ENCODE results near the gene CTNNA3. TPM values are rescaled to one million over a fixed set of nuclear protein-coding genes. Genes with fewer than 3 reads are reported as not detected.

CTNNA3 gene
- total and polyA plus RNA-seq, 4 donors = 0.16 to 2.4 (median 1.4) TPM

DNA sequence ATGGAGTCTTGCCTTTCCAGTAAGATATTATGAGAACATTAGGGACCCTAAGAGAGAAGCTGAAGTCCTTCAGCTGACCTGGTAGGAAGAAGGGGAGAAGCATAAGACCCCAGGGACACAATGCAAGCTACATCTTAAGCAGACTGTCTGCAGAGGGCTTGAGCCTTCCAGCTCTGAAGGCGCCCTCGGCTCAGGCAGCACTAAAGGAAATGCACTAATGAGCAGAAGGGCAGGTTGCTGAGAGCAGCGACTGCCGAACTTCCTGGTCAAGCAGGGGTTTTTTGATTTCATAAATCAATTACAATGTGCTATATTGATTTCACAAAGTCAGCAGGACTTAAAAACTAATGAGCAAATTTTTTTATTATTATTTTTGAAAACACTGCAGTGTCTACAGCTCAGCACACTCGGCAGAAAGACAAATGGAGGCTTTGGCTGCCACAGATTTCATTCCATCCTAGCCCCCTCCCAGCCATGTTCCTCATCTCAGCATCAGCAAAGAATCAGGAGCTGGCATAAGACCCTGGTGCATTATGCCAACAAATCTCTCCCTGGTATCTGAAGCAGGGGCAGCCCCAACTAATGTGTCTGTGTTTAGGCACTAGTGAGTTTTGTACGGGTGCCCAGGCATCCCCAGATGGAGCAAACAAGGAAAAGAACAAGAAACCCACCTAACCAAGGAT lies 713.1 kb downstream of the CTNNA3 start:
- Histone ChIP-seq H3K27me3 (ENCODE audit: control insufficient read depth in 4 of 4, insufficient read depth in 4 of 4, low read length in 3 of 4) (no peaks in the 10 kb centered on the region), H3K9ac (ENCODE audit: low read depth in 1 of 2, low read length in 2 of 2) (no peak overlapping the region), H3K36me3 (ENCODE audit: control insufficient read depth in 4 of 4, insufficient read depth in 3 of 4, low read depth in 1 of 4, low read length in 3 of 4) (no peaks in the 10 kb centered on the region), H3K27ac (ENCODE audit: low read depth in 1 of 2, low read length in 2 of 2) (no peak overlapping the region), H3K9me3 (ENCODE audit: control insufficient read depth in 4 of 4, low read length in 3 of 4) (no peaks in the 10 kb centered on the region), H3K4me1 (ENCODE audit: control insufficient read depth in 4 of 4, insufficient read depth in 4 of 4, low read length in 3 of 4) (peaks cover 0 to 5% (median 3%) of the 10 kb centered on the region in 4 donors), H3K4me3 (ENCODE audit: low read depth in 1 of 3, low read length in 3 of 3) (no peak overlapping the region)
- no peak for DNase-seq (ENCODE audit: low spot score)
- 58% methylated on average over 6 of the region's 6 CpGs for WGBS
- no peak for TF ChIP-seq GABPA (IDR thresholded peaks at IDR 0.05 in 1 of 2, conservative IDR thresholded peaks at IDR 0.05 in 1 of 2)
- no peak for TF ChIP-seq HNF4A (conservative IDR thresholded peaks at IDR 0.05)
- TF ChIP-seq, protein P1, sequence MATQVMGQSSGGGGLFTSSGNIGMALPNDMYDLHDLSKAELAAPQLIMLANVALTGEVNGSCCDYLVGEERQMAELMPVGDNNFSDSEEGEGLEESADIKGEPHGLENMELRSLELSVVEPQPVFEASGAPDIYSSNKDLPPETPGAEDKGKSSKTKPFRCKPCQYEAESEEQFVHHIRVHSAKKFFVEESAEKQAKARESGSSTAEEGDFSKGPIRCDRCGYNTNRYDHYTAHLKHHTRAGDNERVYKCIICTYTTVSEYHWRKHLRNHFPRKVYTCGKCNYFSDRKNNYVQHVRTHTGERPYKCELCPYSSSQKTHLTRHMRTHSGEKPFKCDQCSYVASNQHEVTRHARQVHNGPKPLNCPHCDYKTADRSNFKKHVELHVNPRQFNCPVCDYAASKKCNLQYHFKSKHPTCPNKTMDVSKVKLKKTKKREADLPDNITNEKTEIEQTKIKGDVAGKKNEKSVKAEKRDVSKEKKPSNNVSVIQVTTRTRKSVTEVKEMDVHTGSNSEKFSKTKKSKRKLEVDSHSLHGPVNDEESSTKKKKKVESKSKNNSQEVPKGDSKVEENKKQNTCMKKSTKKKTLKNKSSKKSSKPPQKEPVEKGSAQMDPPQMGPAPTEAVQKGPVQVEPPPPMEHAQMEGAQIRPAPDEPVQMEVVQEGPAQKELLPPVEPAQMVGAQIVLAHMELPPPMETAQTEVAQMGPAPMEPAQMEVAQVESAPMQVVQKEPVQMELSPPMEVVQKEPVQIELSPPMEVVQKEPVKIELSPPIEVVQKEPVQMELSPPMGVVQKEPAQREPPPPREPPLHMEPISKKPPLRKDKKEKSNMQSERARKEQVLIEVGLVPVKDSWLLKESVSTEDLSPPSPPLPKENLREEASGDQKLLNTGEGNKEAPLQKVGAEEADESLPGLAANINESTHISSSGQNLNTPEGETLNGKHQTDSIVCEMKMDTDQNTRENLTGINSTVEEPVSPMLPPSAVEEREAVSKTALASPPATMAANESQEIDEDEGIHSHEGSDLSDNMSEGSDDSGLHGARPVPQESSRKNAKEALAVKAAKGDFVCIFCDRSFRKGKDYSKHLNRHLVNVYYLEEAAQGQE (IDR thresholded peaks at IDR 0.05) = no peak
- no peak for TF ChIP-seq YY1 (IDR thresholded peaks at IDR 0.05)
- no peak for TF ChIP-seq FOXA1 (IDR thresholded peaks at IDR 0.05)
- no peak for TF ChIP-seq NR2F2 (IDR thresholded peaks at IDR 0.05)
- no peak for TF ChIP-seq HNF4G (IDR thresholded peaks at IDR 0.05)
- TF ChIP-seq RXRA (IDR thresholded peaks at IDR 0.05) = no peak
- TF ChIP-seq EGR1 (IDR thresholded peaks at IDR 0.05; ENCODE audit: low read depth in 2 of 2) = no peak
- TF ChIP-seq, protein P2, sequence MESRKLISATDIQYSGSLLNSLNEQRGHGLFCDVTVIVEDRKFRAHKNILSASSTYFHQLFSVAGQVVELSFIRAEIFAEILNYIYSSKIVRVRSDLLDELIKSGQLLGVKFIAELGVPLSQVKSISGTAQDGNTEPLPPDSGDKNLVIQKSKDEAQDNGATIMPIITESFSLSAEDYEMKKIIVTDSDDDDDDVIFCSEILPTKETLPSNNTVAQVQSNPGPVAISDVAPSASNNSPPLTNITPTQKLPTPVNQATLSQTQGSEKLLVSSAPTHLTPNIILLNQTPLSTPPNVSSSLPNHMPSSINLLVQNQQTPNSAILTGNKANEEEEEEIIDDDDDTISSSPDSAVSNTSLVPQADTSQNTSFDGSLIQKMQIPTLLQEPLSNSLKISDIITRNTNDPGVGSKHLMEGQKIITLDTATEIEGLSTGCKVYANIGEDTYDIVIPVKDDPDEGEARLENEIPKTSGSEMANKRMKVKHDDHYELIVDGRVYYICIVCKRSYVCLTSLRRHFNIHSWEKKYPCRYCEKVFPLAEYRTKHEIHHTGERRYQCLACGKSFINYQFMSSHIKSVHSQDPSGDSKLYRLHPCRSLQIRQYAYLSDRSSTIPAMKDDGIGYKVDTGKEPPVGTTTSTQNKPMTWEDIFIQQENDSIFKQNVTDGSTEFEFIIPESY (IDR thresholded peaks at IDR 0.05) = no peak
- TF ChIP-seq, protein P3, sequence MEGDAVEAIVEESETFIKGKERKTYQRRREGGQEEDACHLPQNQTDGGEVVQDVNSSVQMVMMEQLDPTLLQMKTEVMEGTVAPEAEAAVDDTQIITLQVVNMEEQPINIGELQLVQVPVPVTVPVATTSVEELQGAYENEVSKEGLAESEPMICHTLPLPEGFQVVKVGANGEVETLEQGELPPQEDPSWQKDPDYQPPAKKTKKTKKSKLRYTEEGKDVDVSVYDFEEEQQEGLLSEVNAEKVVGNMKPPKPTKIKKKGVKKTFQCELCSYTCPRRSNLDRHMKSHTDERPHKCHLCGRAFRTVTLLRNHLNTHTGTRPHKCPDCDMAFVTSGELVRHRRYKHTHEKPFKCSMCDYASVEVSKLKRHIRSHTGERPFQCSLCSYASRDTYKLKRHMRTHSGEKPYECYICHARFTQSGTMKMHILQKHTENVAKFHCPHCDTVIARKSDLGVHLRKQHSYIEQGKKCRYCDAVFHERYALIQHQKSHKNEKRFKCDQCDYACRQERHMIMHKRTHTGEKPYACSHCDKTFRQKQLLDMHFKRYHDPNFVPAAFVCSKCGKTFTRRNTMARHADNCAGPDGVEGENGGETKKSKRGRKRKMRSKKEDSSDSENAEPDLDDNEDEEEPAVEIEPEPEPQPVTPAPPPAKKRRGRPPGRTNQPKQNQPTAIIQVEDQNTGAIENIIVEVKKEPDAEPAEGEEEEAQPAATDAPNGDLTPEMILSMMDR (IDR thresholded peaks at IDR 0.05; ENCODE audit: low read depth, low read length, missing input control) = no peak
- no peak for TF ChIP-seq RAD21 (IDR thresholded peaks at IDR 0.05)
- no peak for TF ChIP-seq JUND (IDR thresholded peaks at IDR 0.05)
- no peak for TF ChIP-seq TAF1 (conservative IDR thresholded peaks at IDR 0.05)
- TF ChIP-seq, protein P4, sequence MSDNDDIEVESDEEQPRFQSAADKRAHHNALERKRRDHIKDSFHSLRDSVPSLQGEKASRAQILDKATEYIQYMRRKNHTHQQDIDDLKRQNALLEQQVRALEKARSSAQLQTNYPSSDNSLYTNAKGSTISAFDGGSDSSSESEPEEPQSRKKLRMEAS (IDR thresholded peaks at IDR 0.05) = no peak
- TF ChIP-seq FOXA2 (IDR thresholded peaks at IDR 0.05) = no peak
- TF ChIP-seq, protein P5, sequence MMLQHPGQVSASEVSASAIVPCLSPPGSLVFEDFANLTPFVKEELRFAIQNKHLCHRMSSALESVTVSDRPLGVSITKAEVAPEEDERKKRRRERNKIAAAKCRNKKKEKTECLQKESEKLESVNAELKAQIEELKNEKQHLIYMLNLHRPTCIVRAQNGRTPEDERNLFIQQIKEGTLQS (IDR thresholded peaks at IDR 0.05) = no peak
